CD1c-positive myeloid dendritic cell (primary cell): Measurements from ENCODE around the gene STAC.

ENCODE experiments used
- DNase-seq: peaks from one replicate; pipeline ENCODE4 v3.0.0-alpha.2; 2016; ENCODE audit errors: extremely low spot score

The STAC gene

GRCh38 chr3:36595511-36595910, 215.2 kb downstream of the STAC start:
- no peak for DNase-seq

DNA sequence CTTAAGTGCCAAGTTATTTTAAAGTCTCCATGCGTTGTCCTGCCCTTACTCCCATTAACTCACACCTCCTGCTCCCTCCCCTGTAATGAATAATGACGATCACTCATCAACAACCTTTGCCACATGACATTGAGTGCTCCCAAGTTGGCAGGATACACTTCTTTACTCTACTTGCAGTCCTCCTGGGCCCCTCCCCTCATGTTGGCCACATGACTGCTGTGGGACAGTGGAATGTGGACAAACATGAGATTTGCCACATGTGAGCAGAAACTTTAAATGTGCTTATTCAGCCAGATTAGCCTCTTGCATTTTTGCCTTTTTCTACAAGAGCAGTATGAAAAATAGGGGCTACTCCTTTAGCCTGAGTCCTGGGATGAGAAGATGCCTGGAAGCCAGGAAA, 216.1 kb downstream of the STAC start:
- no peak for DNase-seq

GRCh38 chr3:36597422-36597821, 217.1 kb downstream of the STAC start:
- no peak for DNase-seq
